ENCODE measurements around the gene HOXA11.

DNA sequence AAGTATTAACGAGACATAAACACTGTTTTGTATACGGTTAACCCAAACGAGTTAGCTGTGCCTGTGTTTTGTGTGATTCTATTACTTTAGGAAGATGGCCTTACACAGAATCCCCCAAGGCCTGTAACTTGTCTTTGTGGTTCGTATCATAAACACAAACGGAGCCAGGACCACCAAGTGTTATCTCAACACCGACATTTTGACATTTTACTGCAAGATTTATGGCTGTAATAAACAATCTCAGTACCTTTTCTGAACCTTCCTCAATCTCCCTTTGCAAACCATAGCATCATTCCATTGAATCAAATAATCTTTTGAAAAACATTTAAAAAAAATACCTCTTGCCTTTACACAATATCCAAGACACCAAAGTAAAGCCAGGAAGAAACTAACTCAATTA is 52.1 kb downstream of the HOXA11 start:
- TF ChIP-seq, protein P1, sequence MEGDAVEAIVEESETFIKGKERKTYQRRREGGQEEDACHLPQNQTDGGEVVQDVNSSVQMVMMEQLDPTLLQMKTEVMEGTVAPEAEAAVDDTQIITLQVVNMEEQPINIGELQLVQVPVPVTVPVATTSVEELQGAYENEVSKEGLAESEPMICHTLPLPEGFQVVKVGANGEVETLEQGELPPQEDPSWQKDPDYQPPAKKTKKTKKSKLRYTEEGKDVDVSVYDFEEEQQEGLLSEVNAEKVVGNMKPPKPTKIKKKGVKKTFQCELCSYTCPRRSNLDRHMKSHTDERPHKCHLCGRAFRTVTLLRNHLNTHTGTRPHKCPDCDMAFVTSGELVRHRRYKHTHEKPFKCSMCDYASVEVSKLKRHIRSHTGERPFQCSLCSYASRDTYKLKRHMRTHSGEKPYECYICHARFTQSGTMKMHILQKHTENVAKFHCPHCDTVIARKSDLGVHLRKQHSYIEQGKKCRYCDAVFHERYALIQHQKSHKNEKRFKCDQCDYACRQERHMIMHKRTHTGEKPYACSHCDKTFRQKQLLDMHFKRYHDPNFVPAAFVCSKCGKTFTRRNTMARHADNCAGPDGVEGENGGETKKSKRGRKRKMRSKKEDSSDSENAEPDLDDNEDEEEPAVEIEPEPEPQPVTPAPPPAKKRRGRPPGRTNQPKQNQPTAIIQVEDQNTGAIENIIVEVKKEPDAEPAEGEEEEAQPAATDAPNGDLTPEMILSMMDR (conservative IDR thresholded peaks at IDR 0.05), result no peak
- TF ChIP-seq ZFX (IDR thresholded peaks at IDR 0.05), result no peak

All from C4-2B (cell line).